HS-27A (cell line): ENCODE data around the gene CCDC188.

Source experiments
- DNase-seq: peaks from one replicate; pipeline ENCODE4 v3.0.0-alpha.2; 2012; ENCODE audit warnings: low read depth, missing footprints

CCDC188 gene

GRCh38 chr22:20184501-20185165 is 33.8 kb upstream of the CCDC188 start:
- DNase-seq = no peak

GRCh38 chr22:20183823-20184222 is 33.0 kb upstream of the CCDC188 start:
- no peak for DNase-seq

- no peak for DNase-seq
Observed at GRCh38 chr22:20183101-20183500, 32.2 kb upstream of the CCDC188 start.

- DNase-seq = no peak
Observed at GRCh38 chr22:20182365-20182764, 31.5 kb upstream of the CCDC188 start.

DNA sequence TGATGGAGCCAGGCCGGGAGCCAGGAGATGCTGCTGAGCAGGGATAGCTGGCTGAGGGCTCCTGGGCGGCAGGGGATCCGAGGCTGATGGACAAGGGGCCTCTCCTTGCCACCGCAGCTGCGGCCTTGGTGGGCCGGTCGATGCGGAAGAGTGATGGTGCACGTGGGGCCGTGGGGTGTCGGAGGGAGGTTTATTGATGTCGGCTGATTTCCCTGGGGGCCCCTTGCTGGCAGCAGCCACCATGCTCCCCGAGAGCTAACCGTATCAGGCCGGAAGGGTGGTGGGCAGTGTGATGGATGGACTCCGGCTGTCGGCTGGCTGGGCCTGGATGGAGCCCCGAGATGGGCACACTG is 31.0 kb upstream of the CCDC188 start:
- no peak for DNase-seq

DNA sequence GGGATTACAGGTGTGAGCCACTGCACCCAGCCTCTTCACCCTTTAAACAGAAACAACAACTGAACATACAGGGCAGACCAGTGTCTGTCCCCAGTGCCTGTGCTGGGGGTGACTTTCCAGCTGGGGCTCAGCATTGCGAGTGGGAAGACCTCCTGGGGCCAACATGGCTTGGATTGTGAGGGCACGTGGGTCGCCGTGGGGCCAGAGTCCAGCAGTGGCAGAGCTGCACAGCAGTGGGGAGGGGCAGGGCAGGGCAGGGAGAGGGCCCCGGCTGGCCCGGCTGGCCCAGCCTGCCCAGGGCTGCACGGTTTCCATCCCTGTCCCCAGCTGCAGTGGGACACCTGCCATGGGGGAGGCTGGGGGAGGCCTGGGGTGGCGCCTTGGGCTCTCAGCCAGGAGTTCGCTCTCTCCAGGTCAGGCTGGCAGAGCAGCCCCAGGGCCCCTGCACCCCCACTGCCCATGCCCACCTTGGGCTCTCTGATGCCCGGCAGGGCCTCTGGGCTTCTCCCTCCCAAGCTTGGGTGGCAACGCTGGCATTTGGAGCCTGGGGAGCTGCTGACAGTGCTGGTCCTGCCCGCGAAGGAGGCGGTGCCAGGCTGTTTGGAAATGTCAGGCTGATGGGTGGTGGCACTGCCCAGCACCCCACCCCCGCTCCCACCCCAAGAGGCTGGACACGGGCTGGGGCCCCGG is 30.5 kb upstream of the CCDC188 start:
- DNase-seq = no peak

DNA sequence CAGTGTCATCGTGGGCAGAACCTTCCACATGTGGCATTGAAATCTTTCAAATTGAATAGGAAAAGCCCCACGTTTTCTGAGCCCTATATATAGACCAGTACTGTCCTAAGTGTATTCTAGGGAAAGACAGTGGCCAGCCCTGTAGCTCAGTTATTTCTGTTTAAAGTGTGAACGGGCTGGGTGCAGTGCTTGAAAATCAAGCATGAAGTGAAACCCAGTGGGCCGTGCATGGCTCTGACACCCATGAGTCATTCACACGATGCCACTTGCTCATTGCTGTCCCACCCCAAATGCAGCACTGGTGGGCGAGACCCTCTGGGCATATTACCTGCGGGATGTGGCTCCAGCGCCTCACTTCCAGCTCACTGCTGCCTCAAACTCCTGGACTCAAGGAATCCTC is 29.8 kb upstream of the CCDC188 start:
- DNase-seq = no peak

DNA sequence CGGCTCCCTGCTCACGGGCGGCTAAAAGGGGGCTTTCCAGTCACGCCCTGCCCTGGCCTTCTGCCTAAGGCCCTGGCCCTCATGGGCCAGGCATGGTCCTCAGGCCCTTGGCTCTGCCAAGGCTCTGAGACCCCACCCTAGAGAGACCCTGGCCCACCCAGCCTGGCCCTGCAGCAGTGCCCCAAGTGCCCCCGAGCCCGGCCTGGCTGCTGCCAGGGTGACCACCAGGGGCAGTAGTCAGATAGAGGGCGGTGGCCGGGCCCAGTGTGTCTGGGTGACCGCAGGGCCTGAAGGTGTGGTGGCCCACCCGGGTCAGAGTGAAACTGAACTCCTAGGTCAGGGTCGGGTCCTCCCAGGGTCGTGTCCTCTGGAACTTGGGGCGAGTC is 29.4 kb upstream of the CCDC188 start:
- no peak for DNase-seq

DNA sequence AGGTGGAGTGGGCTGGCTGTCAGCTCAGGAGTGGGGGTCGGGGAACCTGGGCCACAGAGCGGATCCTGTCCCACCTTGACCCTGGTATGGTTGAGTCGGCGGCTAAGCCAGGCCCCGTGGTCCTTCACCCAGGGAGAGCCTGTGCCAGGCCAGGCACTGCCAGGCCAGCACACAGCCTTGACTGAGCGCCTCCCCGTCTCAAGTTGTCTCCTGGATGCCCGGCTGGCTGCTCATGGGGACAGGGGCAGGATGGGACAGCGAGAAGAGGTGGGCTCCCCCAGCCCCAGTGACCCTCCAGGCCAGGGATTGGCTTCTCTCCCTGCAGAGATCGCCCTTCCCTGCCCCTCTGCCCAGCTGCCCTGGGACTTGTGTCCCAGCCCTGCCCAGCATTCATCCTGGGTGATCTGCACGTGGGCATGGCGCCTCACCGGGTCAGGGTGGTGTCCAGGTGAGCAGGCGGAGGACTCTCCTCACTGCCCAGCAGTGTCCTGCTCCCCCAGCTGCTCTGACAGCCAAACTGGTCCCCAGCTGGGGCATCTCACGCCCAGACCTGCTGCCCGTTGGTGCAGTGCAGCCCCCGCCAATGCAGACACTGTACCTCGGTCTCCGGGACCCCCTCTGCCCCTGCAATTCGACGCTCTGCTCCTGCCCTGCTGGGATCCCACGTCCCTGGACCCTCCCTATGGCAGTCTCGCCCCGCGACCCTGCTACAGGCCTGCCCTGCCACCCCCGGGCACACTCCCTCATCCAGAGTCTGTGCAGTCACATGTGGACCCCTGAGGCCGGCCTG is 28.8 kb upstream of the CCDC188 start:
- DNase-seq = no peak

DNA sequence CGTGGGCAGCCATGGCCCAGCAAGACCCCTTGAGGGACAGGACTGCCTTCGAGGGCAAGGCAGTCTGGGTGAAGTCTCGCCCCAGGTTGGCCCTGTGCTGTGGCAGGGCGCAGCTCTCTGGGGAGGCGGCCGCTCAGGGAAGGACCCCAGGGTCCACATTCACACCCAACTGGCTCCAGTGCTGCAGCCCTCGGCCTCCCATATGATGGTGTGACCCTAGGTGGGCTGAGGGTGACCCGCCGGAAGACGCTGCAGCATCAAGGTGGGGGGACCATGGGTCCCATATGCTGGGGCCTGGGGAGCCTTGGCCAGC is 28.0 kb upstream of the CCDC188 start:
- DNase-seq = no peak

DNA sequence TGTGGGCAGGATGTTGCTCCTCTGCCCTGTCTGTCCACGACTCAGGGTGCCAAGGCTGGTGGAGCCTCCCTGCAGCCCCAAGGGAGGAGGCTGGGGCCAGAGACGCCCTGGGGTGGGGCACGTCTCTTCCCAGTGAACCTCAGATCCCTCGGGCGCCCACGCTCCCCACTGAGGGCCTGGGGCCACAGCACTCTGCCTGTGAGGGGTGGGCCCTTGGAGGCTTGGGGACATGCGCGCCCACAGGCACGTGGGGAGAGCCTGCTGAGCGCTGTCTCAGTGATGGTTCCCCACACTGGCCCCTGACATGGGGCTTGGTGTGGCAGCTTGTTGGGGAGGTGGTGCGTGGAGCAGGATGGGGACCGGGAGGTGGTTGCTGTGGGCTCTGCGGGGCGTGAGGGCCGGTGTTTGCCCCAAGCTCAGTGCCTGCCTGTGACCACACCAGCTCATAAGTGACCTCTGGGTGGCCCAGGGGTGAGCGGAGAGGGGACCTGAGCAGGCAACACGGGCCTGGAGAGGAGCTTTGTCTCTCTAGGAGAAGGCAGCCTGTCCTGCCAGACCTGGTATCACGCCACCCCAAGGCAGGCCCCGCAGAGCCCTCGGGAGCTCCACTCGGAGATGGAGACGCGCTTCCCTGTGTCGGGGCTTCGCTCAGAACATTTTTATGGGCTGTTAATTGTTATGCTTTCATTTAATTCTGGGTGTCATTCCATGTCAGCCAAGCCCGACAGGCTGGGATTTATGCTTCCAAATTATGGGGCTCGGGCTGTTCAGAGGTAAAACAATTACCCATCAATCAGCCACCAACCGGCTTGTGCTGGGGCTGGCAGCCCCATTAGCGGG is 27.4 kb upstream of the CCDC188 start:
- DNase-seq = no peak

- no peak for DNase-seq
Observed at GRCh38 chr22:20177217-20177911, 26.5 kb upstream of the CCDC188 start.

- DNase-seq = no peak
Observed at GRCh38 chr22:20176421-20177085, 25.7 kb upstream of the CCDC188 start.

DNA sequence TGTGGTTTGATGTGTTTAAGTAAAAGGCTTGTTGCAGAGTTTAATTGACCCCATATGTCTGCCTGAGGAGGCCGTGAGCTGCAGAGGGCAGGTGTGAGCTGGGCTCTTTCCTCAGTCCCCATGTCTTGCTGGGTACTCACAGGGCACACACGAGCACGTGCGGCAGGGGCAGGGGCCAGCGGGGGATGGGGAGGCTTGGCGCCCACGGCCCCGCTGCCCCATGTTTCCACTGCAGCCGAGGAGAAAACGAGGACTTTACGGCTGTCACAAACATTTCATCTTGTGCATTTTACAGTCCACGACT is 24.7 kb upstream of the CCDC188 start:
- DNase-seq = no peak

DNA sequence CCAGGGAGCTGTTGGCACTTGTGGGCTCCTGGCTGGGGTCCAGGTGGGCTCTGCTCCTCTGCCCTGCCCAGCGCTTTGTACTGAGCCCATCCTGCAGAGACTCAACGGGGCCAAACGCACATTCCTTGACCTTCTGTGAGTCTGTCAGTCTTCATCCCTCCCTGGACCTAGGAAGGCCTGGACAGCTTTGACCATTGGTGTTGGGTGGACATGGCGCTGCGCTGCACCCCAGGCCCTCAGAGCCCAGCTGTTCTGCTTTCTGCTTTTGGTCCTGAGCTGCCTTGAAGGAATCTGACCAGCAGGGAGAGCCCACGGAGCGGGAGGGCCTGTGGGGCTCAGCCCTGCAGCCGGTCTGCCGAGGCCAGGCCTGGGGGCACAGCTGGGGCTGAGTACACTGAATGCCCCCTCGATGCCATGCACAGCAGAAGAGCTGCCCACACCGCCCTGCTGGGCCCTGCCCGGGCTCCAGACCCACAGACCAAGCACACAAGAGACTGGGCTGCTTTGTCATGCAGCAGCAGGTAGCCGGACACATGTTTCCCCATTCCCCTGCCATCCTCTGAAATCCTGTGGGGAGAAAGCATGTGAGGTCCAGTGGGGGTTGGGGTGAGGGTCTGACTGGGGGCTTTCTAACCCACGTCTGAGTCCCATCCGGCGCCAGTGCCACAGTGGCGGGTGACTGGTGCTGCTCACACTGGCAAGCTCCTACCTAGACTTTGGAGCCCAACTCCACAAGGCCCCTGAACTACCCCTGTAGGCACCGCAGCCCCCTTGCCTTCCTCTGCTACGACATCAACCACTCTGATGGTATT is 24.1 kb upstream of the CCDC188 start:
- no peak for DNase-seq

GRCh38 chr22:20173772-20174171 is 22.9 kb upstream of the CCDC188 start:
- no peak for DNase-seq

DNA sequence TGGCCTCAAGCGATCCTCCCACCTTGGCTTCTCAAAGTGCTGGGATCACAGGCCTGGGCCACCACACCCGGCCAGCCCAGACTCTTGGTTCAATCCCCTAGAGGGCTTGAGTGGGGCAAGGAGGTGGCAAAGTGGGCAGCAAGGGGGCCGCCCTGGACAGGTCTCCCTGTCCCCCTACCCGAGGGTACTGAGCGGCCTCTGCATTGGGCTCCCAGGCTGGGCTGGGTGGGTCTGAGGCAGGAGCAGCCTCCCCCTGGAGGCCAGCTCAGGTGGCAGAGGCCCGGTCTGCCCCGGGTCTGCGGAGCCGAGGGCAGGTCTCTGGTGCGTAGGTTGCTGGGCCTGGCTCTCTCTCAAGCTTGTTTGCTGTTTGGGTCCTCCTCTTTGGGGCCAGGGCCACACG is 22.4 kb upstream of the CCDC188 start:
- no peak for DNase-seq

GRCh38 chr22:20172141-20172613 is 21.3 kb upstream of the CCDC188 start:
- DNase-seq = no peak

DNA sequence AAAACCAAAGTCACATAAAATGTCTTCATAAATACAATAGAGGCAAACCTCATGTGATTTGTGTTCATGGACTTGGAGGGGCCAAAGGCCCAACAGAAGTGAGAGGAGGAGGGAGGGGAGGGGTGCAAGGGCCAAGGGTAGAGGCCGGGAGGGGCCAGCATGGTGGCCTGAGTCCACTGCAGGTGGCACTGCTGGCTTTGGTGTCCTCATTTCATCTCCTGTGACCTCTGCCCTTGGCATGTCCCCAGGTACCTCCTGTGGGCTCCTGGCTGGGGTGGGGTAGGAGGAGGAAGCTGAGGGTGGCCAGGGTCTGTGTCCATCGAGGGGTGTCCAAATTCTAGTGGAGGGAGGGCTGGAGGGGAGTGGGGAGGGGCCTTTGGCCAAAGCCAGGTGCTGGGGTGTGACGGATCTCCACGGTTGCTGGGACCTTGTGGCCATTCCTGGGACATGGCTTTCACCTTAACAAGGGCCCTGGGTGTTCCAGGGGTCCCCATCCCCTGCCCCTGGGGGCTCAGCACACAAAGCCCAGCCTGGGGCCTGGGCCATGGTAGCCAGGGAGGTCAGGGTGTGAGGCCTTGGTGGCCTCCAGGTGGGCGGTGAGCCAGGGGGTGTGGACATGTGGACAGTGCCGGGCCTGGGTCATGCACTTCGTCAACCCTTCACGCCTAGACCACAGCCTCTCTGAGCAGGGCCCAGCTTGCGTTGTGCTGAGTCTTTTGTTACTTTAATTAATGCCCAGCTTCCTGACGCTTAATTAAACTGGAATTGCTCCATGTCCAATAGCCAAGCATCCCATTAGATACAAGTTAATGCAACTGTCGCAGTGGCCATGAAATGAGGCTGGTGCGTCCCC is 20.7 kb upstream of the CCDC188 start:
- DNase-seq = no peak

DNA sequence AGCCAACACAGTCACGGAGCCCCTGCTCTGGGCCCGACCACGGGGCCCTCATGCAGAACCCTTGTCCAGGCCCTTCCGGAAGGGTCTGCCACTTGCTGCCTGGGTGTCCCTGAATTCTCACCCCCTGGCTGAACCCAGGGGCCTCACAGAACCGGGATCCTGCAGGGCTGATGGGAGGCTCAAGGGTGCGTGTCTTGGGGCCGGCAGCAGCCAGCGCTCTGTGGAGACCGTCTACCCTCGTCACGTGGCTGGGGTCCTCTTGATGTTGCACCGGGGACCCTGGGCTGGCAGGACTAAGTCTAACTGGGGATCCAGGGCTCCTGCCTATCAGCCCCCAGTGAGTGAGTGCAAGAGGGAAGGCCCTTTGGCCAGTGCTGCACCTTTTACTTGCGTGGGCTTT is 19.3 kb upstream of the CCDC188 start:
- no peak for DNase-seq
